Naive thymus-derived CD8-positive, alpha-beta T cell (primary cell): Measurements from ENCODE around the gene TLK1. TPM values are rescaled to one million over a fixed set of nuclear protein-coding genes. Genes with fewer than 3 reads are reported as not detected.
A peak's percentile ranks its signal among the peaks of the same experiment; 100 is the strongest.

Source experiments
- ATAC-seq, 2 donors: fragments of 150-1000 bp; cut with Tn5 transposase in 1 of 2; sonication (Bioruptor Pico), chemical (Tn5 transposase) in 1 of 2; 1 replicate in 1 of 2; 2 replicates in 1 of 2; pipeline ENCODE4 v1.10.0; 2021; ENCODE audit warnings: mild to moderate bottlenecking in 2 of 2, moderate library complexity in 2 of 2
- POLR2A ChIA-PET: fragments of 350-600 bp; sonication (Branson Sonifier 250); formaldehyde crosslinking; loops from one replicate; lab custom pipeline; 2021; ENCODE audit warnings: antibody characterized with exemption; lab: Charles Lee
- DNase-seq, 10 donors: peaks; one replicate each; pipeline versions ENCODE4 v3.0.0 to v3.0.0-alpha.2; 2020 to 2022
- H3K27ac Mint-ChIP-seq, 10 donors: one replicate each; pipeline ENCODE4 v1.8.0; 2020 to 2022; ENCODE audit warnings: mild to moderate bottlenecking in 10 of 10, mixed read lengths in 10 of 10, moderate library complexity in 4 of 10, inconsistent platforms in 1 of 10
- H3K27me3 Mint-ChIP-seq, 5 donors: one replicate each; pipeline ENCODE4 v1.8.0; 2021 to 2022; ENCODE audit warnings: mixed read lengths in 5 of 5
- H3K36me3 Mint-ChIP-seq, 3 donors: one replicate each; pipeline ENCODE4 v1.8.0; 2020 to 2022; ENCODE audit warnings: mixed read lengths in 3 of 3, mild to moderate bottlenecking in 2 of 3, inconsistent platforms in 1 of 3
- H3K4me1 Mint-ChIP-seq, 4 donors: one replicate each; pipeline ENCODE4 v1.8.0; 2021 to 2022; ENCODE audit warnings: mixed read lengths in 4 of 4
- H3K4me3 Mint-ChIP-seq, 10 donors: one replicate each; pipeline ENCODE4 v1.8.0; 2020 to 2022; ENCODE audit warnings: mild to moderate bottlenecking in 10 of 10, mixed read lengths in 10 of 10, moderate library complexity in 6 of 10, inconsistent platforms in 1 of 10
- H3K9me3 Mint-ChIP-seq, 9 donors: one replicate each; pipeline ENCODE4 v1.8.0; 2020 to 2022; ENCODE audit warnings: mixed read lengths in 9 of 9, mild to moderate bottlenecking in 3 of 9, inconsistent platforms in 1 of 9, moderate library complexity in 1 of 9
- polyA plus RNA-seq, 3 donors: library from polyadenylated mRNA; unstranded; fragments of 300-500 nt; fragmentation: Illumina TruSeq; gene quantifications; one replicate each; pipeline ENCODE4 v1.2.3, GENCODE V29; 2021
- total RNA-seq, 8 experiments: library from RNA in 2 of 8; stranded (reverse) in 2 of 8; gene quantifications; one replicate each; pipeline ENCODE4 v1.2.3 and lab custom pipeline; 2021 to 2026

The TLK1 gene
- total and polyA plus RNA-seq, 5 experiments from 2014 or later, result 27.3 to 159 (median 53.7) TPM

GRCh38 chr2:170984079-170984478 lies 176.6 kb downstream of the TLK1 start:
- H3K9me3 Mint-ChIP-seq, result no peaks in the 10 kb centered on the region
- peaks cover 0 to 1% (median 0%) of the 10 kb centered on the region in 3 donors for H3K36me3 Mint-ChIP-seq
- no peak for DNase-seq
- ATAC-seq, result no peak
- H3K27me3 Mint-ChIP-seq, result peaks cover 0 to under 1% (median 0%) of the 10 kb centered on the region in 5 donors
- H3K4me1 Mint-ChIP-seq, result peaks cover 0 to 4% (median 2%) of the 10 kb centered on the region in 4 donors
- H3K4me3 Mint-ChIP-seq, result no peak overlapping the region
- peak overlapping the region in 5 of 10 donors; percentile 11 to 69 (median 39) for H3K27ac Mint-ChIP-seq
- POLR2A ChIA-PET, result interaction anchor here (0.8 to 0.9 kb wide), 2 partner anchors 175 to 176 kb away, joined by 3 to 4 read pairs; no protein-coding TSS in a partner anchor

GRCh38 chr2:170975943-170976270 lies 184.8 kb downstream of the TLK1 start:
- no peaks in the 10 kb centered on the region for H3K9me3 Mint-ChIP-seq
- ATAC-seq, result no peak
- no peak overlapping the region for H3K4me3 Mint-ChIP-seq
- DNase-seq, result no peak
- H3K36me3 Mint-ChIP-seq, result no peaks in the 10 kb centered on the region
- peaks cover 4 to 10% (median 8%) of the 10 kb centered on the region in 4 donors for H3K4me1 Mint-ChIP-seq
- POLR2A ChIA-PET, result no interaction called here
- H3K27me3 Mint-ChIP-seq, result peaks cover 0 to 4% (median 0%) of the 10 kb centered on the region in 5 donors
- no peak overlapping the region for H3K27ac Mint-ChIP-seq

GRCh38 chr2:170975127-170975942 lies 185.4 kb downstream of the TLK1 start:
- DNase-seq (no peak), ATAC-seq (no peak)
- H3K4me1 Mint-ChIP-seq, result peaks cover 4 to 10% (median 8%) of the 10 kb centered on the region in 4 donors
- peak overlapping the region in 5 of 10 donors; percentile 35 to 86 (median 63) for H3K27ac Mint-ChIP-seq
- peaks cover 0 to 4% (median 0%) of the 10 kb centered on the region in 5 donors for H3K27me3 Mint-ChIP-seq
- H3K36me3 Mint-ChIP-seq, result no peaks in the 10 kb centered on the region
- H3K4me3 Mint-ChIP-seq, result peak overlapping the region in 5 of 10 donors; percentile 35 to 83 (median 43)
- no peaks in the 10 kb centered on the region for H3K9me3 Mint-ChIP-seq
- POLR2A ChIA-PET, result interaction anchor here (1.3 to 1.7 kb wide), 3 partner anchors 107 to 441 kb away, joined by 4 to 7 read pairs (median 5); no protein-coding TSS in a partner anchor

- H3K9me3 Mint-ChIP-seq, result no peaks in the 10 kb centered on the region
- POLR2A ChIA-PET, result interaction anchor here (1.0 to 3.2 kb wide), 7 partner anchors 45 to 460 kb away, joined by 3 to 33 read pairs (median 6); partner anchors contain the start of genes GORASP2 and TLK1
- H3K4me1 Mint-ChIP-seq, result peaks cover 4 to 10% (median 8%) of the 10 kb centered on the region in 4 donors
Observed at GRCh38 chr2:170974304-170974993, 186.2 kb downstream of the TLK1 start.

GRCh38 chr2:170973492-170974303 lies 187.0 kb downstream of the TLK1 start:
- H3K27ac Mint-ChIP-seq, result peak overlapping the region in 9 of 10 donors; percentile 54 to 90 (median 86)
- no peaks in the 10 kb centered on the region for H3K36me3 Mint-ChIP-seq
- DNase-seq (peak; percentile 81 to 94 (median 91)), ATAC-seq (peak; percentile 89 to 96)
- H3K27me3 Mint-ChIP-seq, result no peaks in the 10 kb centered on the region
- H3K4me3 Mint-ChIP-seq, result peak overlapping the region; percentile 71 to 89 (median 83)
- POLR2A ChIA-PET, result interaction anchor here (1.0 to 3.2 kb wide), 7 partner anchors 44 to 461 kb away, joined by 3 to 33 read pairs (median 6); partner anchors contain the start of genes GORASP2 and TLK1
- H3K9me3 Mint-ChIP-seq, result no peaks in the 10 kb centered on the region
- H3K4me1 Mint-ChIP-seq, result peaks cover 4 to 10% (median 8%) of the 10 kb centered on the region in 4 donors

More at GRCh38 chr2:170974304-170974993, 186.2 kb downstream of the TLK1 start:
- H3K27ac Mint-ChIP-seq, result peak overlapping the region in 8 of 10 donors; percentile 54 to 87 (median 79)
- peaks cover 0 to 4% (median 0%) of the 10 kb centered on the region in 5 donors for H3K27me3 Mint-ChIP-seq
- ATAC-seq, result no peak
- no peaks in the 10 kb centered on the region for H3K36me3 Mint-ChIP-seq
- DNase-seq, result peak in 1 of 10 donors; percentile 11
- H3K4me3 Mint-ChIP-seq, result peak overlapping the region; percentile 64 to 87 (median 80)

GRCh38 chr2:170973225-170973491 lies 187.5 kb downstream of the TLK1 start:
- DNase-seq (no peak), ATAC-seq (no peak)
- POLR2A ChIA-PET, result interaction anchor here (0.6 to 3.2 kb wide), 6 partner anchors 15 to 443 kb away, joined by 3 to 33 read pairs (median 5); partner anchors contain the start of genes GORASP2 and TLK1
- Mint-ChIP-seq H3K9me3 (no peaks in the 10 kb centered on the region), H3K4me3 (peak overlapping the region; percentile 62 to 85 (median 72)), H3K27ac (peak overlapping the region in 8 of 10 donors; percentile 31 to 90 (median 66)), H3K4me1 (peaks cover 4 to 10% (median 10%) of the 10 kb centered on the region in 4 donors), H3K27me3 (no peaks in the 10 kb centered on the region), H3K36me3 (peaks cover 0 to under 1% (median 0%) of the 10 kb centered on the region in 3 donors)

GRCh38 chr2:170972296-170973224 lies 188.1 kb downstream of the TLK1 start:
- no peaks in the 10 kb centered on the region for H3K9me3 Mint-ChIP-seq
- ATAC-seq, result no peak
- H3K27ac Mint-ChIP-seq, result peak overlapping the region in 8 of 10 donors; percentile 31 to 90 (median 62)
- POLR2A ChIA-PET, result interaction anchor here (0.5 to 3.2 kb wide), 10 partner anchors 16 to 461 kb away, joined by 3 to 33 read pairs (median 5); partner anchors contain the start of genes DCAF17, GORASP2, METTL8 and TLK1
- peak overlapping the region; percentile 62 to 85 (median 72) for H3K4me3 Mint-ChIP-seq
- H3K4me1 Mint-ChIP-seq, result peaks cover 4 to 10% (median 10%) of the 10 kb centered on the region in 4 donors
- DNase-seq, result no peak
- H3K27me3 Mint-ChIP-seq, result no peaks in the 10 kb centered on the region
- H3K36me3 Mint-ChIP-seq, result peaks cover 0 to 6% (median 0%) of the 10 kb centered on the region in 3 donors

GRCh38 chr2:170971071-170971470 lies 189.6 kb downstream of the TLK1 start:
- Mint-ChIP-seq H3K27me3 (no peaks in the 10 kb centered on the region), H3K36me3 (peaks cover 4 to 18% (median 5%) of the 10 kb centered on the region in 3 donors), H3K4me3 (no peak overlapping the region), H3K27ac (peak overlapping the region in 1 of 10 donors; percentile 57), H3K9me3 (no peaks in the 10 kb centered on the region), H3K4me1 (peaks cover 4 to 10% (median 10%) of the 10 kb centered on the region in 4 donors)
- POLR2A ChIA-PET, result no interaction called here
- ATAC-seq (no peak), DNase-seq (no peak)

- ATAC-seq (no peak), DNase-seq (no peak)
- no peak overlapping the region for H3K4me3 Mint-ChIP-seq
- no peaks in the 10 kb centered on the region for H3K9me3 Mint-ChIP-seq
- no peaks in the 10 kb centered on the region for H3K27me3 Mint-ChIP-seq
- peak overlapping the region in 4 of 10 donors; percentile 6 to 53 (median 40) for H3K27ac Mint-ChIP-seq
- peaks cover 4 to 10% (median 10%) of the 10 kb centered on the region in 4 donors for H3K4me1 Mint-ChIP-seq
- POLR2A ChIA-PET, result no interaction called here
- H3K36me3 Mint-ChIP-seq, result peaks cover 4 to 29% (median 6%) of the 10 kb centered on the region in 3 donors
Observed at GRCh38 chr2:170969872-170970496, 190.7 kb downstream of the TLK1 start.

- H3K4me1 Mint-ChIP-seq, result peaks cover under 1 to 7% (median 6%) of the 10 kb centered on the region in 4 donors
- ATAC-seq (no peak), DNase-seq (no peak)
- peaks cover 4 to 38% (median 6%) of the 10 kb centered on the region in 3 donors for H3K36me3 Mint-ChIP-seq
- POLR2A ChIA-PET, result no interaction called here
- H3K27me3 Mint-ChIP-seq, result no peaks in the 10 kb centered on the region
- H3K9me3 Mint-ChIP-seq, result no peaks in the 10 kb centered on the region
- H3K4me3 Mint-ChIP-seq, result no peak overlapping the region
- H3K27ac Mint-ChIP-seq, result peak overlapping the region in 8 of 10 donors; percentile 4 to 83 (median 72)
Observed at GRCh38 chr2:170969030-170969429, 191.7 kb downstream of the TLK1 start.
